Keratinocyte (primary cell): Measurements from ENCODE around the gene GYPB.
"Not testable (repeated sequence)": the region's sequence is repeated elsewhere in the genome, so short reads cannot be mapped to it uniquely, and the experiment has no call there.

ENCODE experiments used
- CTCF ChIP-seq, 3 experiments: IDR thresholded peaks in 1 of 3; conservative IDR thresholded peaks in 1 of 3; optimal IDR thresholded peaks in 1 of 3; 2 replicates in 2 of 3; 3 replicates in 1 of 3; pipeline versions ENCODE3 to v1.5.1; 2011; ENCODE audit warnings: low read length in 3 of 3, mild to moderate bottlenecking in 3 of 3, moderate library complexity in 2 of 3, control low read depth in 1 of 3, inconsistent platforms in 1 of 3; ENCODE audit not compliant: insufficient read depth in 2 of 3; ENCODE audit errors: extremely low read depth in 1 of 3
- EZH2 ChIP-seq: IDR thresholded peaks from one replicate; pipeline ENCODE4 v1.6.1; 2012; ENCODE audit warnings: inconsistent platforms, mild to moderate bottlenecking, low read length, moderate library complexity

GRCh38 chr4:144024399-144025053 lies 5.3 kb upstream of the GYPB start:
- not testable (repeated sequence) for TF ChIP-seq EZH2; CTCF (optimal IDR thresholded peaks at IDR 0.05 in 1 of 3, IDR thresholded peaks at IDR 0.05 in 1 of 3, conservative IDR thresholded peaks at IDR 0.05 in 1 of 3; ENCODE audit: extremely low read depth in 1 of 3, insufficient read depth in 2 of 3, low read length in 3 of 3)
